Endothelial cell of umbilical vein (primary cell): Measurements from ENCODE around the gene GPHA2. TPM values are rescaled to one million over a fixed set of nuclear protein-coding genes. Genes with fewer than 3 reads are reported as not detected.
A peak's percentile ranks its signal among the peaks of the same experiment; 100 is the strongest.

Source experiments
- BruUV-seq: library from RNA; stranded (reverse); fragments of 400-500 nt; replicated peaks from 2 replicates; lab custom pipeline; 2021; lab: Mats Ljungman, UMichigan
- CTCF ChIA-PET: fragments of 300-600, 350-600 bp; sonication (Branson Sonifier 250); formaldehyde crosslinking; loops from one replicate; lab custom pipeline; 2021; ENCODE audit warnings: antibody characterized with exemption, inconsistent platforms; lab: Charles Lee
- POLR2A ChIA-PET: fragments of 300-600, 350-600 bp; sonication (Branson Sonifier 250); formaldehyde crosslinking; loops from one replicate; lab custom pipeline; 2021; ENCODE audit warnings: antibody characterized with exemption, inconsistent platforms; lab: Charles Lee
- DNase-seq: peaks from one replicate; pipeline ENCODE4 v3.0.0-alpha.2; 2011; ENCODE audit warnings: low read depth, low spot score
- FAIRE-seq: peaks from 2 replicates; lab custom pipeline; 2011; peaks lifted over from hg19 to GRCh38; lab: Jason Lieb, UNC
- H2AFZ ChIP-seq: 2 replicates; pipeline ENCODE4 v1.6.0; 2012; ENCODE audit warnings: low read depth, low read length, control low read depth, inconsistent platforms
- H3K27ac ChIP-seq: 2 replicates; pipeline ENCODE4 v1.5.1; 2011; ENCODE audit warnings: low read depth, mild to moderate bottlenecking, control low read depth, low read length, moderate library complexity; ENCODE audit not compliant: insufficient read depth
- H3K27me3 ChIP-seq, 2 experiments: 2 replicates each; pipeline versions ENCODE4 v1.6.0 to v1.6.1; 2011; ENCODE audit warnings: low read length in 2 of 2, mixed read lengths in 1 of 2; ENCODE audit not compliant: control insufficient read depth in 2 of 2, insufficient read depth in 2 of 2
- H3K36me3 ChIP-seq, 2 experiments: 2 replicates in 1 of 2; 3 replicates in 1 of 2; pipeline ENCODE4 v1.5.1; 2011; ENCODE audit warnings: low read length in 2 of 2, mild to moderate bottlenecking in 1 of 2, moderate library complexity in 1 of 2; ENCODE audit not compliant: control insufficient read depth in 2 of 2, insufficient read depth in 2 of 2; ENCODE audit errors: extremely low read depth in 1 of 2
- H3K4me1 ChIP-seq: 3 replicates; pipeline ENCODE4 v1.5.1; 2011; ENCODE audit warnings: mild to moderate bottlenecking, low read length; ENCODE audit not compliant: control insufficient read depth, insufficient read depth; ENCODE audit errors: extremely low read depth
- H3K4me2 ChIP-seq: 2 replicates; pipeline ENCODE4 v1.6.1; 2011; ENCODE audit warnings: low read length, control low read depth, mixed read lengths; ENCODE audit not compliant: insufficient read depth
- H3K4me3 ChIP-seq, 3 experiments: fragments of 200-600 bp in 1 of 3; sonication (generic), shearing (Covaris generic) in 1 of 3; replicated peaks in 1 of 3; 2 replicates each; pipeline ENCODE4 v1.5.1; 2011 to 2016; ENCODE audit warnings: control low read depth in 3 of 3, low read length in 3 of 3, mild to moderate bottlenecking in 2 of 3, inconsistent platforms in 1 of 3, low read depth in 1 of 3, moderate library complexity in 1 of 3; ENCODE audit not compliant: insufficient read depth in 1 of 3
- H3K79me2 ChIP-seq: 2 replicates; pipeline ENCODE4 v1.6.0; 2012; ENCODE audit warnings: low read length, inconsistent platforms; ENCODE audit not compliant: control insufficient read depth, insufficient read depth
- H3K9ac ChIP-seq: replicated peaks from 2 replicates; pipeline ENCODE3; 2011; ENCODE audit warnings: low read length, control low read depth; ENCODE audit not compliant: insufficient read depth; ENCODE audit errors: extremely low read depth
- H3K9me1 ChIP-seq: replicated peaks from 3 replicates; pipeline ENCODE4 v1.6.0; 2011; ENCODE audit warnings: mild to moderate bottlenecking, low read length; ENCODE audit not compliant: control insufficient read depth, insufficient read depth; ENCODE audit errors: extremely low read depth
- H3K9me3 ChIP-seq: replicated peaks from 2 replicates; pipeline ENCODE4 v1.5.1; 2012; ENCODE audit warnings: low read length, inconsistent platforms; ENCODE audit not compliant: control insufficient read depth, insufficient read depth
- H4K20me1 ChIP-seq: replicated peaks from 2 replicates; pipeline ENCODE3; 2011; ENCODE audit warnings: mild to moderate bottlenecking, low read length; ENCODE audit not compliant: control insufficient read depth, insufficient read depth; ENCODE audit errors: extremely low read depth
- CTCF ChIP-seq, 2 donors: IDR thresholded peaks; 1 replicate in 1 of 2; 2 replicates in 1 of 2; pipeline ENCODE4 v1.5.1; 2011; ENCODE audit warnings: low read length in 2 of 2, mild to moderate bottlenecking in 2 of 2, moderate library complexity in 2 of 2, control low read depth in 1 of 2, inconsistent platforms in 1 of 2, low read depth in 1 of 2; ENCODE audit not compliant: insufficient read depth in 1 of 2; ENCODE audit errors: extremely low read depth in 1 of 2
- FOS ChIP-seq: IDR thresholded peaks from 2 replicates; pipeline ENCODE4 v1.6.1; 2011; ENCODE audit warnings: mild to moderate bottlenecking, low read length, moderate library complexity, borderline replicate concordance; ENCODE audit not compliant: insufficient read depth
- GATA2 ChIP-seq: IDR thresholded peaks from 2 replicates; pipeline ENCODE4 v1.7.0; 2011; ENCODE audit warnings: low read depth, mild to moderate bottlenecking, moderate library complexity, mixed read lengths, low read length; ENCODE audit not compliant: insufficient read length, insufficient read depth
- MYC ChIP-seq: IDR thresholded peaks from one replicate; pipeline ENCODE4 v1.6.1; 2011; ENCODE audit warnings: mild to moderate bottlenecking, low read depth, low read length
- dilution Hi-C: fragments of 300-500 bp; cut with MboI; formaldehyde crosslinking; loops from one replicate; pipeline ENCODE4 v1.15.0; 2019; ENCODE audit warnings: low sequenced_read_pairs; ENCODE audit not compliant: extremely low pct_ligation_motif_present
- intact Hi-C: fragments of 100-400 bp; cut with micrococcal nuclease; formaldehyde crosslinking; loops from one replicate; pipeline ENCODE4 v1.10.0; 2022
- polyA plus RNA-seq, 4 experiments: library from polyadenylated mRNA; depleted of rRNA in 3 of 4; stranded (reverse) in 3 of 4; unstranded in 1 of 4; fragments of >200 nt; gene quantifications; 2 replicates each; pipeline versions ENCODE4 v1.2.1 to v1.2.3, GENCODE V29; 2011 to 2012; ENCODE audit warnings: missing spikeins in 1 of 4
- total RNA-seq: library from RNA; stranded (reverse); gene quantifications from 2 replicates; pipeline ENCODE4 v1.2.3, GENCODE V29; 2021

The GPHA2 gene
- total and polyA plus RNA-seq, 2 donors (not counting 3 experiments of a cell fraction or from before 2014, with no cell fraction given) = not detected

DNA sequence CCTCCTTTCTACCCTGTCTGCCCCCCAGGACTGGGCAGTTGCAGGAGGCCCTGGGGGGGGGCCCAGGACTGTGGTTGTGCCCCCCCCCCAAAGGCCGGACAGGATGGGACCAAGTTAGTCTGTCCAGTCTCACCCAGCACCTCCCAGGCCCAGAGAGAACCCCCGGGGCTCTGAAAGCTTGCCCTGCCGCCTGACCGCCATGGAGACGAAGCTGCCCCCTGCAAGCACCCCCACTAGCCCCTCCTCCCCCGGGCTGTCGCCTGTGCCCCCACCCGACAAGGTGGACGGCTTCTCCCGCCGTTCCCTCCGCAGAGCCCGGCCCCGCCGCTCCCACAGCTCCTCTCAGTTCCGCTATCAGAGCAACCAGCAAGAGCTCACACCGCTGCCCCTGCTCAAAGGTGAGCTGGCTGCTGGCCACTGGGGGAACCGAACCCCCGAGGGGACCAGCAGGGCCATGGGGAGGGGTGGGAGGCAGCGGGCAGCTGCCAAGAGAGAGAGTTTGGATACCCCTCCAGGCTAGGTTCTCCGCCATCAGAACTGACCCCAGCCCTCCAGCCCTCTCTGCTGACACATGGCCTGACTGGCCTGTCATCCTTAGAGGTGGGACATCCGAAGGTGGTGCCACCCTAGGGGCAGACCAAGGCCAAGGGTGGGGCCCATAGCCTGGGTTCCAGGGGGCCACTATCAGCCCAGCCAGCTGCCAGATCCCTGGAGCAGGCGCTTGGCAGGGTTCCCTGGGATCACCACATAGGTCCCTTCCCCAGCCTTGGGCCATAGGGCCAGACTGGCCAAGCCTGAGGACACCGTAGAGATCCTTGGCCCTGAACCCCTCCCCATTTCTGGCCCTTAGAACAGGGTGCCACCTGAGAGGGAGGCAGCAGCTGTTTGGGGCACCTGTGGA lies 9.9 kb downstream of the GPHA2 start:
- CTCF ChIA-PET = interaction anchor here (1.5 to 3.7 kb wide), 2 partner anchors 47 to 71 kb away, joined by 3 to 24 read pairs; partner anchors contain the start of gene BATF2
- Histone ChIP-seq H3K9ac (peak overlapping the region; percentile 64), H3K9me3 (no peaks in the 10 kb centered on the region), H3K4me3 (peak overlapping the region in 2 of 3 experiments; percentile 40 to 81), H3K36me3 (peaks cover 3 to 15% of the 10 kb centered on the region in 2 experiments), H3K4me1 (peaks cover 7% of the 10 kb centered on the region), H3K4me2 (peak overlapping the region; percentile 75), H3K27me3 (no peaks in the 10 kb centered on the region), H4K20me1 (no peaks in the 10 kb centered on the region), H2AFZ (no peak overlapping the region), H3K79me2 (no peaks in the 10 kb centered on the region), H3K27ac (no peak overlapping the region), H3K9me1 (no peaks in the 10 kb centered on the region)
- POLR2A ChIA-PET = no interaction called here
- intact Hi-C loops (loop anchor here (2.0 kb wide), 1 partner anchor 71 kb away; the partner anchor contains the start of gene BATF2), dilution Hi-C loops (no loop called here)
- DNase-seq (no peak), FAIRE-seq (no peak)
- no TSS peak for BruUV-seq
- no peak for TF ChIP-seq FOS
- TF ChIP-seq CTCF (IDR thresholded peaks at IDR 0.05; ENCODE audit: extremely low read depth in 1 of 2, insufficient read depth in 1 of 2, low read depth in 1 of 2, low read length in 2 of 2) = no peak
- no peak for TF ChIP-seq GATA2
- no peak for TF ChIP-seq MYC
